Hepatocyte (in vitro differentiated cells): ENCODE results near the gene MYEF2. TPM values are rescaled to one million over a fixed set of nuclear protein-coding genes. Genes with fewer than 3 reads are reported as not detected.

ENCODE experiments used
- DNase-seq: peaks from one replicate; pipeline ENCODE4 v3.0.0-alpha.2; 2016; ENCODE audit warnings: low spot score
- H2AFZ ChIP-seq: fragments of 200-600 bp; sonication (generic); 2 replicates; pipeline ENCODE4 v1.6.0; 2016; ENCODE audit warnings: antibody characterized with exemption, mild to moderate bottlenecking
- H3K27ac ChIP-seq: fragments of 200-600 bp; sonication (generic); 2 replicates; pipeline ENCODE4 v1.5.1; 2016; ENCODE audit warnings: mild to moderate bottlenecking
- H3K27me3 ChIP-seq: fragments of 200-600 bp; sonication (generic); 2 replicates; pipeline ENCODE4 v1.6.1; 2016
- H3K36me3 ChIP-seq: fragments of 200-600 bp; sonication (generic); replicated peaks from 2 replicates; pipeline ENCODE4 v1.5.1; 2016; ENCODE audit warnings: low read depth; ENCODE audit not compliant: insufficient read depth
- H3K4me1 ChIP-seq: fragments of 200-600 bp; sonication (generic); 2 replicates; pipeline ENCODE4 v1.5.1; 2016; ENCODE audit warnings: mild to moderate bottlenecking, moderate library complexity; ENCODE audit not compliant: insufficient read depth
- H3K4me2 ChIP-seq: fragments of 200-600 bp; sonication (generic); 2 replicates; pipeline ENCODE4 v1.6.0; 2016
- H3K4me3 ChIP-seq: fragments of 200-600 bp; sonication (generic); 2 replicates; pipeline ENCODE4 v1.5.1; 2016; ENCODE audit warnings: mild to moderate bottlenecking
- H3K79me2 ChIP-seq: fragments of 200-600 bp; sonication (generic); 2 replicates; pipeline ENCODE4 v1.6.0; 2017; ENCODE audit warnings: mild to moderate bottlenecking
- H3K9me2 ChIP-seq: fragments of 200-600 bp; sonication (generic); replicated peaks from 2 replicates; pipeline ENCODE4 v1.6.0; 2017; ENCODE audit warnings: mild to moderate bottlenecking; ENCODE audit not compliant: insufficient read depth
- H3K9me3 ChIP-seq: fragments of 200-600 bp; sonication (generic); 2 replicates; pipeline ENCODE4 v1.5.1; 2016; ENCODE audit warnings: low read depth, mild to moderate bottlenecking
- H4K20me1 ChIP-seq: fragments of 200-600 bp; sonication (generic); 2 replicates; pipeline ENCODE4 v1.6.0; 2016; ENCODE audit warnings: mild to moderate bottlenecking; ENCODE audit not compliant: insufficient read depth, poor library complexity, severe bottlenecking
- EZH2 ChIP-seq: fragments of 200-600 bp; sonication (generic); IDR thresholded peaks from 2 replicates; pipeline ENCODE4 v1.6.1; 2016; ENCODE audit warnings: antibody characterized with exemption, mild to moderate bottlenecking, borderline replicate concordance
- EZH2phosphoT487 ChIP-seq: fragments of 200-600 bp; sonication (generic); IDR thresholded peaks from one replicate; pipeline ENCODE4 v1.6.1; 2018; ENCODE audit warnings: antibody characterized with exemption, mild to moderate bottlenecking, low read depth, moderate library complexity; ENCODE audit not compliant: unreplicated experiment, severe bottlenecking
- WGBS: methylation state at CpG from one replicate; pipeline ENCODE4 v1.1.6; 2016; ENCODE audit warnings: low lambda C conversion rate; ENCODE audit errors: missing lambda C conversion rate; 5-methylcytosine and 5-hydroxymethylcytosine counted together
- polyA plus RNA-seq: library from polyadenylated mRNA; unstranded; fragments of >200 nt; fragmentation: Nextera tagmentation; extraction: Ambion mirVana; gene quantifications from 2 replicates; pipeline ENCODE4 v1.2.1, GENCODE V29; 2016
- total RNA-seq: library from RNA; depleted of rRNA; stranded (reverse); fragments of >200 nt; gene quantifications from 2 replicates; pipeline ENCODE4 v1.2.3, GENCODE V29; 2014
- TF ChIP-seq, protein P1 (sequence below): fragments of 200-600 bp; sonication (generic); IDR thresholded peaks from 2 replicates; pipeline ENCODE4 v1.5.1; 2016; ENCODE audit warnings: antibody characterized with exemption, mild to moderate bottlenecking; ENCODE audit not compliant: poor library complexity

MYEF2 gene
- total and polyA plus RNA-seq, 2 experiments from 2014 or later: 10.6 to 16.2 TPM

- Histone ChIP-seq H3K4me3 (no peak overlapping the region), H2AFZ (no peak overlapping the region), H3K27ac (no peak overlapping the region), H3K4me1 (no peaks in the 10 kb centered on the region), H3K79me2 (no peaks in the 10 kb centered on the region), H3K36me3 (no peaks in the 10 kb centered on the region), H3K9me3 (no peaks in the 10 kb centered on the region), H3K27me3 (no peaks in the 10 kb centered on the region), H4K20me1 (no peaks in the 10 kb centered on the region), H3K9me2 (no peaks in the 10 kb centered on the region), H3K4me2 (no peak overlapping the region)
- WGBS: 79% methylated on average over 4 of the region's 4 CpGs
- DNase-seq: no peak
- TF ChIP-seq EZH2phosphoT487 (no peak), EZH2 (no peak)
- TF ChIP-seq, protein P1, sequence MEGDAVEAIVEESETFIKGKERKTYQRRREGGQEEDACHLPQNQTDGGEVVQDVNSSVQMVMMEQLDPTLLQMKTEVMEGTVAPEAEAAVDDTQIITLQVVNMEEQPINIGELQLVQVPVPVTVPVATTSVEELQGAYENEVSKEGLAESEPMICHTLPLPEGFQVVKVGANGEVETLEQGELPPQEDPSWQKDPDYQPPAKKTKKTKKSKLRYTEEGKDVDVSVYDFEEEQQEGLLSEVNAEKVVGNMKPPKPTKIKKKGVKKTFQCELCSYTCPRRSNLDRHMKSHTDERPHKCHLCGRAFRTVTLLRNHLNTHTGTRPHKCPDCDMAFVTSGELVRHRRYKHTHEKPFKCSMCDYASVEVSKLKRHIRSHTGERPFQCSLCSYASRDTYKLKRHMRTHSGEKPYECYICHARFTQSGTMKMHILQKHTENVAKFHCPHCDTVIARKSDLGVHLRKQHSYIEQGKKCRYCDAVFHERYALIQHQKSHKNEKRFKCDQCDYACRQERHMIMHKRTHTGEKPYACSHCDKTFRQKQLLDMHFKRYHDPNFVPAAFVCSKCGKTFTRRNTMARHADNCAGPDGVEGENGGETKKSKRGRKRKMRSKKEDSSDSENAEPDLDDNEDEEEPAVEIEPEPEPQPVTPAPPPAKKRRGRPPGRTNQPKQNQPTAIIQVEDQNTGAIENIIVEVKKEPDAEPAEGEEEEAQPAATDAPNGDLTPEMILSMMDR: no peak
These were observed 81.7 kb downstream of the MYEF2 start for GRCh38 chr15:48096355-48096786.

DNA sequence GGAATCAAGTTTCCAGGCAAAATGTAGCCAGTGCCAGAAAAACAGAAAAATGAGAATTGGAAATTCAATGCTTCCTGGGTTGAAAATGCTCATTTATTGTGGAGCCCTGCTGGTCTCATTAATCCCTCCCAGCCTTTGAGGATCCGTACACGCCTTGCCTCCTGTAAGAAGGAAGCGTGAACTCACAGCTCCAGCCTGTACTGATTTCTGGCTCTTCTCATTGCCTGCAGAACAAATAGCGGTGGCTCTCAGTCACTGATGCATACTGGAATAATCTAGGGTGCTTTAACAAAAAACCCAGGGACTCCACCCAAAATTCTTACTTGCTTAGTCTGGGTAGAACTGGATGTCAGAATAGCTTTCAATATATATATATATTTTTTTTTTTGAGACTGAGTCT is 86.6 kb downstream of the MYEF2 start:
- Histone ChIP-seq H2AFZ (no peak overlapping the region), H3K9me2 (no peaks in the 10 kb centered on the region), H3K27ac (no peak overlapping the region), H4K20me1 (no peaks in the 10 kb centered on the region), H3K36me3 (no peaks in the 10 kb centered on the region), H3K4me3 (no peak overlapping the region), H3K79me2 (no peaks in the 10 kb centered on the region), H3K4me2 (no peak overlapping the region), H3K9me3 (no peaks in the 10 kb centered on the region), H3K27me3 (no peaks in the 10 kb centered on the region), H3K4me1 (no peaks in the 10 kb centered on the region)
- TF ChIP-seq EZH2 (no peak), EZH2phosphoT487 (no peak)
- TF ChIP-seq, protein P1: no peak
- WGBS: 81% methylated on average over 4 of the region's 4 CpGs
- no peak for DNase-seq

GRCh38 chr15:48090666-48091065 is 87.4 kb downstream of the MYEF2 start:
- Histone ChIP-seq H4K20me1 (no peaks in the 10 kb centered on the region), H3K27ac (no peak overlapping the region), H3K9me2 (no peaks in the 10 kb centered on the region), H3K4me3 (no peak overlapping the region), H3K4me2 (no peak overlapping the region), H3K9me3 (no peaks in the 10 kb centered on the region), H3K4me1 (no peaks in the 10 kb centered on the region), H3K27me3 (no peaks in the 10 kb centered on the region), H3K79me2 (no peaks in the 10 kb centered on the region), H2AFZ (no peak overlapping the region), H3K36me3 (no peaks in the 10 kb centered on the region)
- DNase-seq: no peak
- TF ChIP-seq, protein P1: no peak
- TF ChIP-seq EZH2phosphoT487 (no peak), EZH2 (no peak)
- 47% methylated on average over 3 of the region's 3 CpGs for WGBS

DNA sequence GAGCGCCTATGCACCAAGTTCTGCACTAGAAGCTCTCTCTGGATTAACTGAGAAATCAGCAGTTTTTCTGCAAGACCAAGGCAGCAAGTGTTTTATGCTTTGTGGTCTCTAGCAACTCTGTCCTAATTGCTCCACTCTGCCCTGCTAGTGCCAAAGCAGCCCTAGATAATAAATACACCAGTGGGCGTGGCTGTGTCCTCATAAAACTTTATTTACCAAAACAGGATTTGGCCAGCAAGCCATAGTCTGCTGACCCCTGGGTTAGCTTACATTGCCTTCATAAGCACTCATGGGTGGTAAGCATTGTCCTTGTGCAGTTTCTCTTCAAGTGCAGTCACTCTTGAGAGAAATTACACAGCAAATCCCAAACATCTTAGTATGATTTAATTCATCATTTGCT is 88.0 kb downstream of the MYEF2 start:
- Histone ChIP-seq H3K27ac (no peak overlapping the region), H3K36me3 (no peaks in the 10 kb centered on the region), H3K4me3 (no peak overlapping the region), H3K4me2 (no peak overlapping the region), H3K9me3 (no peaks in the 10 kb centered on the region), H3K27me3 (no peaks in the 10 kb centered on the region), H3K79me2 (no peaks in the 10 kb centered on the region), H3K4me1 (no peaks in the 10 kb centered on the region), H2AFZ (no peak overlapping the region), H3K9me2 (no peaks in the 10 kb centered on the region), H4K20me1 (no peaks in the 10 kb centered on the region)
- no peak for DNase-seq
- TF ChIP-seq, protein P1: no peak
- TF ChIP-seq EZH2phosphoT487 (no peak), EZH2 (no peak)
- 78% methylated on average over 2 of the region's 2 CpGs for WGBS
